ENCODE data around the gene CASP14. TPM values are rescaled to one million over a fixed set of nuclear protein-coding genes. Genes with fewer than 3 reads are reported as not detected.

Gene CASP14
- total and polyA plus RNA-seq, 2 of the 8 experiments (the other 6 are each of a cell fraction or from before 2014, with no cell fraction given) = not detected

DNA sequence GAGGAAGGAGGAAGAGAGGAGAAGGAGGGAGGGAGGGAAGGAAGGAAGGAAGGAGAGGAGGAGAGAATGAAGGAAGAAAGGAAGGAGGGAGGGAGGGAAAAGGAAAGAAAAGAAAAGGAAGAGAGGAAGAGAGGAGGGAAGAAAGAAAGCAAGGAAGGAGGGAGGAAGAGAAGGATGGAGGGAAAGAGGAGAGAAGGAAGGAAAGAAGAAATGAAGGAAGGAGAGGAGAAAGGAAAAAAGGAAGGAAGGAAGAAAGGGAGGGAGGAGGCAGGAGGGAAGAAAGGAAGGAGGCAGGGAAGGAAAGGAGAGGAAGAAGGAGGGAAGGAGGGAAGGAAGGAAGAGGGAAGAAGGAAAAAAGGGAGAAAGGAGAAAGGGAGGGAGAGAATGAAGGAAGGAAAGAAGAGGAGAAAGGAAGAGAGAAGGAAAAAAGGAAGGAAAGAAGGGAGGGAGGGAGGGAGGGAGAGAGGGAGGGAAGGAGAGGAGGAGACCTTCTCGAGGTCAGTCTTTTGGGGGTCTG, 13.4 kb upstream of the CASP14 start:
- H2BK5ac ChIP-seq (ENCODE audit: low read depth, low read length) = no peak overlapping the region
- no peak overlapping the region for H2AK5ac ChIP-seq (ENCODE audit: low read depth, low read length)
- H3K23me2 ChIP-seq (ENCODE audit: low read depth, low read length) = no peaks in the 10 kb centered on the region; the same call in 1 of the 2 replicates
- H3K79me1 ChIP-seq (ENCODE audit: low read depth, low read length) = no peaks in the 10 kb centered on the region
- no peak overlapping the region for H2BK15ac ChIP-seq (ENCODE audit: low read length)
- peaks cover 16 to 53% of the 10 kb centered on the region in 2 experiments; a peak in 3 of 4 replicates for H3K9me3 ChIP-seq (ENCODE audit: insufficient read depth in 2 of 2, low read depth in 1 of 2, low read length in 1 of 2)
- no peak for DNase-seq (ENCODE audit: low read depth in 1 of 2, low spot score in 2 of 2)
- no peak overlapping the region for H4K5ac ChIP-seq (ENCODE audit: insufficient read length, low read depth, low read length)
- no peaks in the 10 kb centered on the region for H4K20me1 ChIP-seq (replicated peaks in 1 of 2; ENCODE audit: control insufficient read depth in 1 of 2, insufficient read depth in 2 of 2, low read length in 2 of 2)
- no peak overlapping the region for H3K9ac ChIP-seq (replicated peaks in 1 of 4; ENCODE audit: extremely low read depth in 1 of 4, low read depth in 3 of 4, low read length in 3 of 4)
- no CpG with 5 or more reads among the region's 1 CpG for WGBS, 2 experiments (ENCODE audit: extremely low coverage in 1 of 2, insufficient coverage in 1 of 2, insufficient read length in 1 of 2, insufficient replicate concordance in 2 of 2, low coverage in 1 of 2, low lambda C conversion rate in 2 of 2, missing lambda C conversion rate in 1 of 2)
- H3K27ac ChIP-seq (ENCODE audit: low read depth, low read length) = no peak overlapping the region
- no peaks in the 10 kb centered on the region for H3K4me1 ChIP-seq (replicated peaks in 1 of 4; ENCODE audit: control insufficient read depth in 3 of 4, insufficient read depth in 4 of 4, low read length in 3 of 4)
- no peak overlapping the region for H2BK20ac ChIP-seq (ENCODE audit: low read length)
- no peaks in the 10 kb centered on the region for H3K79me2 ChIP-seq (ENCODE audit: control insufficient read depth in 1 of 2, insufficient read depth in 2 of 2, low read length in 2 of 2)
- no peak overlapping the region for H2BK12ac ChIP-seq (ENCODE audit: low read depth, low read length)
- no peak overlapping the region for H3K4me3 ChIP-seq (ENCODE audit: extremely low read depth in 1 of 4, insufficient read depth in 2 of 4, low read depth in 3 of 4, low read length in 4 of 4)
- H3K27me3 ChIP-seq (replicated peaks in 1 of 4; ENCODE audit: control insufficient read depth in 3 of 4, extremely low read depth in 1 of 4, insufficient read depth in 3 of 4, low read length in 3 of 4) = no peaks in the 10 kb centered on the region; a peak in 1 of 7 replicates
- H3K23ac ChIP-seq (ENCODE audit: insufficient read length) = no peak overlapping the region
- no peak overlapping the region for H3K56ac ChIP-seq (replicated peaks; ENCODE audit: insufficient read length, low read depth, low read length)
- H3K14ac ChIP-seq (ENCODE audit: insufficient read length) = no peak overlapping the region
- no peak for TF ChIP-seq CTBP2 (IDR thresholded peaks at IDR 0.05; ENCODE audit: borderline replicate concordance, insufficient read depth, insufficient read length, low read length)
- no peak overlapping the region for H4K91ac ChIP-seq (replicated peaks; ENCODE audit: insufficient read length, low read length)
- no peak overlapping the region for H3K4ac ChIP-seq (replicated peaks; ENCODE audit: insufficient read length, low read depth, low read length)
- H2BK120ac ChIP-seq (replicated peaks; ENCODE audit: low read depth, low read length) = no peak overlapping the region
- no peak for FAIRE-seq
- ChIA-PET POLR2A (ENCODE audit: partially characterized antibody) (no interaction called here), CTCF (ENCODE audit: partially characterized antibody) (no interaction called here)
- no peak overlapping the region for H3K4me2 ChIP-seq (ENCODE audit: insufficient read depth in 1 of 2, low read depth in 2 of 2, low read length in 2 of 2)
- H3K18ac ChIP-seq (ENCODE audit: extremely low read depth, low read length) = no peak overlapping the region
- H3K36me3 ChIP-seq (ENCODE audit: control insufficient read depth in 2 of 4, insufficient read depth in 4 of 4, low read length in 3 of 4) = no peaks in the 10 kb centered on the region
- no peak overlapping the region for H4K8ac ChIP-seq (ENCODE audit: extremely low read depth, insufficient read depth, low read length)
- no peak overlapping the region for H2AFZ ChIP-seq (ENCODE audit: low read length)
